A549 treated with dexamethasone at 1 μM for 4 hours (cell line): ENCODE measurements around the gene PCDHB13. TPM values are rescaled to one million over a fixed set of nuclear protein-coding genes. Genes with fewer than 3 reads are reported as not detected.

Experiments
- total RNA-seq: library from RNA; stranded (reverse); fragments of 200-300 nt; extraction: Qiagen RNA extraction; gene quantifications from 5 replicates; pipeline ENCODE4 v1.2.3, GENCODE V29; 2022

The PCDHB13 gene
- total RNA-seq: 0.04 to 0.09 TPM (median 0.07 TPM) in 5 replicates

GRCh38 chr5:141213656-141214339, at the start of gene PCDHB13:
PCDHB13 (plus strand) TSS chr5:141213919; CDS start chr5:141214124, 205 bp downstream.

GRCh38 chr5:141172381-141173204, 41.1 kb upstream of the PCDHB13 start, which contains the start of gene PCDHB7:
PCDHB7 (plus strand) TSS chr5:141172644; CDS start chr5:141172836, 192 bp downstream.

GRCh38 chr5:141177577-141178191, 36.0 kb upstream of the PCDHB13 start, which contains the start of gene PCDHB8:
PCDHB8 (plus strand) TSS chr5:141177790; CDS start chr5:141178035, 245 bp downstream.

GRCh38 chr5:141182248-141182647, 31.5 kb upstream of the PCDHB13 start, which contains the start of gene PCDHB16:
PCDHB16 (plus strand) TSS chr5:141182387; CDS start chr5:141182560, 173 bp downstream.

GRCh38 chr5:141186897-141187512, 26.7 kb upstream of the PCDHB13 start, which contains the start of gene PCDHB9:
PCDHB9 (plus strand) TSS chr5:141187161; CDS start chr5:141187319, 158 bp downstream.

GRCh38 chr5:141192110-141192725, 21.5 kb upstream of the PCDHB13 start, which contains the start of gene PCDHB10:
PCDHB10 (plus strand) TSS chr5:141192353; CDS start chr5:141192553, 200 bp downstream.

DNA sequence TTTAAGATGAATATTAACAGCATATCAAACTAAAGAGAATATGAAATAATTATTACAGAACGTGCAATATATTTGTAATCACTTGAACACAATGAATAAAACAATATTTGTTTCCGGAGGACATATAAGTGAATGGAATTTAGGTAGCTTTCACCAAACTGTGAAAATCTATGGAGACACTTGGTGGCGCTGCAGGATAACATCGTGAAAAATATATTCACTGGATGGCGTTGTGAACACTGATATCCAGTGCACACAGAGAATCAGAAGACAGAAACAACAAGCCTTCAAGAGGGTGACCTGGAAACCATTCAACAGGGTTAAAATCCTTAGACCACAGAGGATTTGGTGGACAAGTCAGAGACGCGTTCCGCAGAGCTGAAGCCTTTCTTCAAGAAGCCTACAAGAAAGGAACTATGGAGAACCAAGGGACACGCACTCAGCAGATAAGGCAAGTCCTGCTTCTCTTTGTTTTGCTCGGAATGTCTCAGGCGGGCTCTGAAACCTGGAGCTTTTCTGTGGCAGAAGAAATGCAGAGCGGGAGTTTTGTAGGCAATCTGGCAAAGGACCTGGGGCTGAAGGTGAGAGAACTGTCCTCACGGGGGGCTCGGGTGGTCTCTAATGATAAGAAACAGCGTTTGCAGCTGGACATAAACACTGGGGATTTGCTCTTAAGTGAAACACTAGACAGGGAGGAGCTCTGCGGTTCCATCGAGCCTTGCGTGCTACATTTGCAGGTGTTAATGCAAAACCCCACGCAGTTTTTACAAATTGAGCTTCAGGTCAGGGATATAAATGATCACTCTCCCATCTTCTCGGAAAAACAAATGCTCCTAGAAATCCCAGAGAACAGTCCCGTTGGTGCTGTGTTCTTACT, 14.1 kb upstream of the PCDHB13 start, which contains the start of gene PCDHB11:
Gene PCDHB11 (plus strand): TSS at position 269 of the 877 bp plus-strand sequence. CDS start 148 bp downstream, at position 417.

GRCh38 chr5:141208478-141208877, 5.2 kb upstream of the PCDHB13 start, which contains the start of gene PCDHB12:
PCDHB12 (plus strand) TSS chr5:141208719; CDS start chr5:141208908, 189 bp downstream.

DNA sequence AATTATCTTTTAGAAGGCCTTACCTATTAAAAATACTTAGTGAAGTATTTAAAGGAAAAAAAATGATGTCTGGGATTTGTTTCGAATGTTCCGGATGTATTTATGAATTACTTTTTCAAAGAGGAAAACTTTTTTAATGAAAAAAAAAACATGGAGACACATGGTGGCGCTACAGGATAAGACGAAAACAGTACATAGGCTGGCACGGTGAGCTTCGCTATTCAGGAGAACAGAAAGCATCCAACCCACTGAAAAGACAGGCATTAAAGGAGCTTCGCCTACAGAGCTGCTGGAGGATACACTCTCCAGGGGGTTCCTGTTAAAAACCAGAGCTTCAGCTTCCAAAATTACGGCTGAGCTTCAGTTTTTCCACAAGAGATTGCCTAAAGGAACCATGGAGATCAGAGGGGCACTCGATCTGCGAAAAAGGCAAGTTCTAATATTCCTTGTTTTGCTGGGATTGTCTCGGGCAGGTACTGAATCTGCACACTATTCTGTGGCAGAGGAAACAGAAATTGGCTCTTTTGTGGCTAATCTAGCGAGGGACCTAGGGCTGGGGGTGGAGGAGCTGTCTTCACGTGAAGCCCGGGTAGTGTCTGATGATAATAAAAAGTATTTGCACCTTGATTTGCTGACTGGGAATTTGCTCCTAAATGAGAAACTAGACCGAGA, 9.5 kb downstream of the PCDHB13 start, which contains the start of gene PCDHB14:
Gene PCDHB14 (plus strand): TSS at position 232 of the 672 bp plus-strand sequence. CDS start 163 bp downstream, at position 395.

GRCh38 chr5:141245250-141245717, 31.6 kb downstream of the PCDHB13 start, which contains the start of gene PCDHB15:
PCDHB15 (plus strand) TSS chr5:141245395; CDS start chr5:141245579, 184 bp downstream.

Other genes starting within 250 kb of the PCDHB13 start
- 3.2 to 4.6 TPM (median 4.2 TPM) in 5 replicates for gene PCDHAC2, start 247.4 kb upstream of the PCDHB13 start, total RNA-seq
- gene PCDHB1, start 162.5 kb upstream of the PCDHB13 start, total RNA-seq: not detected in 5 replicates
- 3.1 to 3.9 TPM (median 3.5 TPM) in 5 replicates for gene PCDHB2, start 119.3 kb upstream of the PCDHB13 start, total RNA-seq
- gene PCDHB3, start 113.4 kb upstream of the PCDHB13 start, total RNA-seq: 0.04 to 0.30 TPM (median 0.15 TPM) in 4 of 5 replicates, not detected in the other
- gene PCDHB4, start 92.1 kb upstream of the PCDHB13 start, total RNA-seq: 0.02 to 0.12 TPM (median 0.02 TPM) in 3 of 5 replicates, not detected in the others
- gene PCDHB5, start 78.7 kb upstream of the PCDHB13 start, total RNA-seq: 1.1 to 1.6 TPM (median 1.4 TPM) in 5 replicates
- 0.74 to 1.2 TPM (median 0.88 TPM) in 5 replicates for gene PCDHB6, start 63.9 kb upstream of the PCDHB13 start, total RNA-seq
- 0.02 TPM in 1 of 5 replicates, not detected in the others for gene PCDHB7, start 41.3 kb upstream of the PCDHB13 start, total RNA-seq
- gene PCDHB8, start 36.1 kb upstream of the PCDHB13 start, total RNA-seq: 0.15 to 0.41 TPM (median 0.29 TPM) in 5 replicates
- 0.05 to 0.15 TPM (median 0.09 TPM) in 5 replicates for gene PCDHB16, start 31.5 kb upstream of the PCDHB13 start, total RNA-seq
- 0.02 to 0.07 TPM in 2 of 5 replicates, not detected in the others for gene PCDHB9, start 26.8 kb upstream of the PCDHB13 start, total RNA-seq
- gene PCDHB10, start 21.6 kb upstream of the PCDHB13 start, total RNA-seq: 0.06 to 0.08 TPM (median 0.07 TPM) in 3 of 5 replicates, not detected in the others
- gene PCDHB11, start 14.3 kb upstream of the PCDHB13 start, total RNA-seq: 0.07 to 0.08 TPM (median 0.07 TPM) in 4 of 5 replicates, not detected in the other
- 0.03 to 0.05 TPM in 2 of 5 replicates, not detected in the others for gene PCDHB12, start 5.2 kb upstream of the PCDHB13 start, total RNA-seq
- gene PCDHB14, start 9.4 kb downstream of the PCDHB13 start, total RNA-seq: 0.01 to 0.09 TPM (median 0.06 TPM) in 5 replicates
- 0.05 to 0.16 TPM (median 0.05 TPM) in 5 replicates for gene PCDHB15, start 31.5 kb downstream of the PCDHB13 start, total RNA-seq
- not detected in 5 replicates for gene SLC25A2, start 90.1 kb downstream of the PCDHB13 start, total RNA-seq
- gene TAF7, start 106.9 kb downstream of the PCDHB13 start, total RNA-seq: 61.8 to 74.9 TPM (median 70.3 TPM) in 5 replicates
- gene PCDHGA1, start 116.6 kb downstream of the PCDHB13 start, total RNA-seq: 0.22 to 0.32 TPM (median 0.26 TPM) in 5 replicates
- gene PCDHGA2, start 124.8 kb downstream of the PCDHB13 start, total RNA-seq: 0.46 to 0.83 TPM (median 0.69 TPM) in 5 replicates
- 0.02 to 0.05 TPM (median 0.03 TPM) in 4 of 5 replicates, not detected in the other for gene PCDHGA3, start 129.9 kb downstream of the PCDHB13 start, total RNA-seq
- 1.5 to 2.2 TPM (median 1.8 TPM) in 5 replicates for gene PCDHGB1, start 136.2 kb downstream of the PCDHB13 start, total RNA-seq
- 0.08 to 0.21 TPM (median 0.14 TPM) in 5 replicates for gene PCDHGA4, start 141.1 kb downstream of the PCDHB13 start, total RNA-seq
- gene PCDHGB2, start 146.1 kb downstream of the PCDHB13 start, total RNA-seq: 0.05 to 0.16 TPM (median 0.11 TPM) in 5 replicates
- 0.09 to 0.21 TPM (median 0.15 TPM) in 5 replicates for gene PCDHGA5, start 150.2 kb downstream of the PCDHB13 start, total RNA-seq
- gene PCDHGB3, start 156.3 kb downstream of the PCDHB13 start, total RNA-seq: 0.09 to 0.43 TPM (median 0.21 TPM) in 5 replicates
- 0.12 to 0.32 TPM (median 0.29 TPM) in 5 replicates for gene PCDHGA6, start 160.0 kb downstream of the PCDHB13 start, total RNA-seq
- gene PCDHGA7, start 168.8 kb downstream of the PCDHB13 start, total RNA-seq: 0.73 to 1.1 TPM (median 0.95 TPM) in 5 replicates
- 0.50 to 1.2 TPM (median 0.97 TPM) in 5 replicates for gene PCDHGB4, start 173.8 kb downstream of the PCDHB13 start, total RNA-seq
- 0.03 to 0.05 TPM (median 0.04 TPM) in 3 of 5 replicates, not detected in the others for gene PCDHGA8, start 178.7 kb downstream of the PCDHB13 start, total RNA-seq
- gene PCDHGB5, start 184.0 kb downstream of the PCDHB13 start, total RNA-seq: 2.0 to 2.7 TPM (median 2.5 TPM) in 5 replicates
- 0.04 to 0.07 TPM (median 0.05 TPM) in 4 of 5 replicates, not detected in the other for gene PCDHGA9, start 188.9 kb downstream of the PCDHB13 start, total RNA-seq
- gene PCDHGB6, start 194.1 kb downstream of the PCDHB13 start, total RNA-seq: 0.08 to 0.15 TPM (median 0.13 TPM) in 5 replicates
- gene PCDHGA10, start 199.1 kb downstream of the PCDHB13 start, total RNA-seq: 0.02 TPM in 2 of 5 replicates, not detected in the others
- 0.02 to 0.11 TPM (median 0.07 TPM) in 5 replicates for gene PCDHGB7, start 203.8 kb downstream of the PCDHB13 start, total RNA-seq
- gene PCDHGA11, start 207.1 kb downstream of the PCDHB13 start, total RNA-seq: 0.02 to 0.03 TPM in 2 of 5 replicates, not detected in the others
- not detected in 5 replicates for gene PCDHGA12, start 216.6 kb downstream of the PCDHB13 start, total RNA-seq